Measurements from ENCODE around the gene ZNF611. TPM values are rescaled to one million over a fixed set of nuclear protein-coding genes. Genes with fewer than 3 reads are reported as not detected.
"Not testable (repeated sequence)": the region's sequence is repeated elsewhere in the genome, so short reads cannot be mapped to it uniquely, and the experiment has no call there.

The ZNF611 gene
- total RNA-seq, 1 donor from 2014 or later: 27.9 TPM

- DNase-seq (ENCODE audit: low spot score): not testable (repeated sequence)
Measured at GRCh38 chr19:52681216-52681615, 53.6 kb downstream of the ZNF611 start.

DNA sequence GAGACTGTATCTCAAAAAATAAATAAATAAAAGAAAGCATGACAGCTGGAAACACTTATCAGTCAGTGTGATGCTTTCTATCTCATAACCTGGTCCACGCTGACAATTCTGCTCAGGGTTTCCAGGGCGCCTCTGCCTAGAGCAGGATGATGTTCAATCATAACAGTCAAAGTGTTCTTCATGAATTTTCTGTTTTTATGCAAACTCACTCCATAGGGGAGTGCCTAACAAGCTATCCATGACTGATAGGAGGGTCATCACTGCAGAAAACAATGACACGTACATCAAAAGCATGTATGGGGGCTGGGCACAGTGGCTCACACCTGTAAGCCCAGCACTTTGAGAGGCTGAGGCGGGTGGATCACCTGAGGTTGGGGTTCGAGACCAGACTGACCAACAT is 55.2 kb downstream of the ZNF611 start:
- no peak for DNase-seq (ENCODE audit: low spot score)

DNA sequence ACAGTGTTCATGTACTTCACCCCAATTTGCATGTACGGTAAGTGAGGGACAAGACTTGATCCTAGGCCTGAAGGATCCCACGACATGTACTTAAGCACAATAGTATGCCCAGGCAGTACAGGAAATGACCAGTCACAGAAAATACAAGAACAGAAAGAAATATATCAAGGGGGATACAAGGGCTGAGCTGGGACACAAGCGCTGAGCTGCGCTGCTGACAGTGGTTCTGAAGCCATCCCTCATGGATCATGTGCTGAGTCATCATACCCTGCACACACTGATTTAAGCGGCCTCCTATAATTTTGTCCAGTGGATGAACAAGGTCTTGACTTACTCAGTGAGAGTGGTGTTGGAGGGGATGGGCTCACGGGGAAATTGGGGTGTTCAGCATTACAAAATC is 59.6 kb downstream of the ZNF611 start:
- DNase-seq (ENCODE audit: low spot score): not testable (repeated sequence)

GRCh38 chr19:52673014-52673413 is 61.8 kb downstream of the ZNF611 start:
- DNase-seq (ENCODE audit: low spot score): no peak

GRCh38 chr19:52670046-52670445 is 64.8 kb downstream of the ZNF611 start:
- DNase-seq (ENCODE audit: low spot score): peak; percentile 70

DNA sequence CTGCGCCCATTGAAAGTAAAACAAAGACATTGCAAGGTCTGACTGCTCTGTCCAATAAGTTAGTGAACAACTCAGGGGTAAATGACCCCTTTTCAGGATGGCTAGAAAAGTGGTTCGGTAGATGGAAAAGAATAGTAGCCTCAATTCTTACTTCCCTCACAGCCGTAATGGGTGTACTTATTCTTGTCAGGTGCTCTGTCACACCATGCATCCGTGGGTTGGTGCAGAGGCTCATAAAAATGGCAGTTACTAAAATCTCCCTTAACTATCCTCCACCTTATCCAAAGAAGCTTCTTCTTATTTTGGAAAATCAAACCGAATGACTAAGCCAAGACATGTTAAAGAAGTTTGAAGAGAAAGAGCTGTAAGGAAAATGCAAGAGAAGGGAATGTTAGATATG is 65.3 kb downstream of the ZNF611 start:
- no peak for DNase-seq (ENCODE audit: low spot score)

- no peak for DNase-seq (ENCODE audit: low spot score)
Measured at GRCh38 chr19:52667972-52668371, 66.9 kb downstream of the ZNF611 start.

- DNase-seq (ENCODE audit: low spot score): no peak
Measured at GRCh38 chr19:52666506-52666905, 68.3 kb downstream of the ZNF611 start.

DNA sequence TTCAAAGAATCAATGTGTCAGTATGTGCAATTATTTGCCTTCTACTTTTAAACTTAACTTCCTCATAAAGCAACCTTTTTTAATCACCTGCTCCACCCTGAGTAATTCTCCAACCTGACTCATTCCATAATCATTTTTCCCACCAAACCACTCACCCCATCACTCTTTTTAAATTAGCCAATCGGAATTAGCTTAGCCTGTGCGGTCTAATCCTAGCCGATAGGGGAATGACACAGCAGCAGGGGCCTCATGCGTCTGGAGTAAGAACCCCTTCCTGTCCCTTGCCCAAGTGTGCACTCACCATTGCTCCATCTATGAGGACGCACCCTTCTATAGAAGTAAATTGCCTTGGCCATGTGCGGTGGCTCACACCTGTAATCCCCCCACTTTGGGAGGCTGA is 69.3 kb downstream of the ZNF611 start:
- no peak for DNase-seq (ENCODE audit: low spot score)

DNA sequence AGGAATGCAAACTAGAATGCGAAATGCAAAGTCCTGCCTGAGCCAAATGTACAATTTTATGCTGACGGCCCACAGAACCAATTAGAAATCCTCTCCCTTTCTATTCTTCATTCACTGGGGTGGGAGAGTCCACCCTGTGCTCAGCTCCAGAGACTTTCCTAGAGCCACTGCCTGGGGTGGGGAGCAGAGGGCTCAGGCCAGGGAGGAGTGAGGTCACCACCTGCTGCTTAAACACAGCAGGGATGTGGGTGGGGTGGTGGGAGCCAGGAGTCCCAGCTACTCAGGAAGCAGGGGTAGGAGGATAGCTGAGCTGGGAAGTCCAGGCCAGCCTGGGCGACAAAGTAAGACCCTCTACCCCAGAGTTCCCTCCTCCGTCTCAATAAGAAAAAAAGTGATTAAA is 69.8 kb downstream of the ZNF611 start:
- DNase-seq (ENCODE audit: low spot score): no peak

GRCh38 chr19:52664461-52664860 is 70.4 kb downstream of the ZNF611 start:
- no peak for DNase-seq (ENCODE audit: low spot score)

DNA sequence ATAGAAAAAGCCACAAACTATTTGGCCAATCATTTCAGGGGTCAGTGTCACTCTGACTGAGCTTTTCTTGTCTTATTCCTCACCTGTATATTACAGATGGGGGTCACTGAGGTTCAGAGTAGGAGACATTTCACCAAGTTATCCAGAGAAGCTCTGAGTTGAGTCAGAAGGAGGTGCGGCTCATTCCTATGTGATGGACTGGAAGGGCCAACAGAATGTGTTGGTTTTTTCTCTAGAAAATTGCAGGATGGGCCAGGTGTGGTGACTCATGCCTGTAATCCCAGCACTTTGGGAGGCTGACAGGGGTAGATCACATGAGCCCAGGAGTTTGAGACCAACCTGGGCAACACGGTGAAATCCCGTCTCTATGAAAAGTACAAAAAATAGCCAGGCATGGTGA is 72.2 kb downstream of the ZNF611 start:
- no peak for DNase-seq (ENCODE audit: low spot score)

- no peak for DNase-seq (ENCODE audit: low spot score)
Measured at GRCh38 chr19:52660981-52661380, 73.9 kb downstream of the ZNF611 start.

GRCh38 chr19:52659013-52659412 is 75.8 kb downstream of the ZNF611 start:
- DNase-seq (ENCODE audit: low spot score): no peak

- DNase-seq (ENCODE audit: low spot score): no peak
Measured at GRCh38 chr19:52658595-52658994, 76.2 kb downstream of the ZNF611 start.

DNA sequence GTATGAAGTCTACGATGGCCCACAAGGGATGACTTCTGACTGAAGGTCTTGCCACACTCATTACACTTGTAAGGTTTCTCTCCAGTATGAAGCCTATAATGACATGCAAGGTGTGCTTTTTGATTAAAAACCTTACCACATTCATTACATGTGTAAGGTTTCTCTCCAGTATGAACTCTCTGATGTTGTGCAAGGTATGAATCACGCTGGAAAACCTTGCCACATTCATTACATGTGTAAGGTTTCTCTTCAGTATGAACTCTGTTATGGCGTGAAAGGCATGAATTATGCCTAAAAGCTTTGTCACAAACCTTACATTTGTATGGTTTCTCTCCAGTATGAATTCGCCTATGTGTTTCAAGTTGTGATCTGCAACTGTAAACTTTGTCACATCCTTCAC is 81.7 kb downstream of the ZNF611 start:
- no peak for DNase-seq (ENCODE audit: low spot score)

Other genes with a start within 250 kb of the ZNF611 start
- 23.4 TPM for gene ZNF808, start 207.4 kb downstream of the ZNF611 start, total RNA-seq
- 29.7 TPM for gene ZNF701, start 164.8 kb downstream of the ZNF611 start, total RNA-seq
- gene ZNF83, start 96.7 kb downstream of the ZNF611 start, total RNA-seq: 110 TPM
- gene ZNF600, start 51.7 kb upstream of the ZNF611 start, total RNA-seq: 23.0 TPM
- gene ZNF28, start 86.6 kb upstream of the ZNF611 start, total RNA-seq: 22.3 TPM
- gene ZNF468, start 122.6 kb upstream of the ZNF611 start, total RNA-seq: 37.2 TPM
- gene ZNF320, start 162.6 kb upstream of the ZNF611 start, total RNA-seq: 51.1 TPM
- gene ZNF888, start 188.4 kb upstream of the ZNF611 start, total RNA-seq: 52.4 TPM
- 25.1 TPM for gene ZNF816, start 227.8 kb upstream of the ZNF611 start, total RNA-seq